Measurements from ENCODE around the gene CLCN6. TPM values are rescaled to one million over a fixed set of nuclear protein-coding genes. Genes with fewer than 3 reads are reported as not detected.

Gene CLCN6
- total and polyA plus RNA-seq, 4 experiments from 2014 or later, result 1.4 to 20.9 (median 11.7) TPM

GRCh38 chr1:11764519-11764918, 41.5 kb upstream of the CLCN6 start:
- Histone ChIP-seq H3K4me3 (ENCODE audit: low read length in 2 of 2) (no peak overlapping the region), H3K4me1 (ENCODE audit: insufficient read depth, low read length) (peaks cover 10% of the 10 kb centered on the region), H3K27ac (ENCODE audit: low read depth, low read length) (no peak overlapping the region), H3K27me3 (ENCODE audit: insufficient read depth, low read length) (peaks cover 5% of the 10 kb centered on the region), H3K9me3 (ENCODE audit: control insufficient read depth in 1 of 2, low read length in 2 of 2) (no peaks in the 10 kb centered on the region), H3K36me3 (ENCODE audit: insufficient read depth, low read length) (no peaks in the 10 kb centered on the region)
- ChIA-PET CTCF (ENCODE audit: partially characterized antibody) (no interaction called here), POLR2A (ENCODE audit: partially characterized antibody) (no interaction called here)
- intact Hi-C loops (cut with micrococcal nuclease), result no loop called here
- Mint-ChIP-seq H3K27me3 (peaks cover 7 to 15% of the 10 kb centered on the region in 2 donors), H3K4me1 (peaks cover 0 to 8% (median 3%) of the 10 kb centered on the region in 4 donors), H3K27ac (no peak overlapping the region), H3K4me3 (no peak overlapping the region), H3K9me3 (no peaks in the 10 kb centered on the region), H3K36me3 (no peaks in the 10 kb centered on the region)
- no peak for DNase-seq

GRCh38 chr1:11765661-11766428, 40.1 kb upstream of the CLCN6 start:
- peaks cover 5% of the 10 kb centered on the region for H3K27me3 ChIP-seq (ENCODE audit: insufficient read depth, low read length)

GRCh38 chr1:11766429-11766776, 39.6 kb upstream of the CLCN6 start:
- Mint-ChIP-seq H3K36me3 (no peaks in the 10 kb centered on the region), H3K27me3 (peaks cover 4 to 8% of the 10 kb centered on the region in 2 donors), H3K4me1 (peaks cover 0 to 8% (median 2%) of the 10 kb centered on the region in 4 donors), H3K27ac (no peak overlapping the region), H3K4me3 (no peak overlapping the region), H3K9me3 (no peaks in the 10 kb centered on the region)
- H3K27ac ChIP-seq (ENCODE audit: low read depth, low read length), result no peak overlapping the region
- H3K4me1 ChIP-seq (ENCODE audit: insufficient read depth, low read length), result peaks cover 10% of the 10 kb centered on the region
- CTCF ChIA-PET (ENCODE audit: partially characterized antibody), result no interaction called here
- POLR2A ChIA-PET (ENCODE audit: partially characterized antibody), result no interaction called here
- H3K27me3 ChIP-seq (ENCODE audit: insufficient read depth, low read length), result peaks cover 5% of the 10 kb centered on the region
- no peaks in the 10 kb centered on the region for H3K36me3 ChIP-seq (ENCODE audit: insufficient read depth, low read length)
- intact Hi-C loops (cut with micrococcal nuclease), result no loop called here
- H3K4me3 ChIP-seq (ENCODE audit: low read length in 2 of 2), result no peak overlapping the region
- no peaks in the 10 kb centered on the region for H3K9me3 ChIP-seq (ENCODE audit: control insufficient read depth in 1 of 2, low read length in 2 of 2)
- no peak for DNase-seq

More at GRCh38 chr1:11765661-11766428, 40.1 kb upstream of the CLCN6 start:
- Mint-ChIP-seq H3K27ac (no peak overlapping the region), H3K4me3 (no peak overlapping the region), H3K9me3 (no peaks in the 10 kb centered on the region), H3K4me1 (peaks cover 0 to 8% (median 3%) of the 10 kb centered on the region in 4 donors), H3K36me3 (no peaks in the 10 kb centered on the region), H3K27me3 (peaks cover 7 to 11% of the 10 kb centered on the region in 2 donors)
- ChIA-PET POLR2A (ENCODE audit: partially characterized antibody) (no interaction called here), CTCF (ENCODE audit: partially characterized antibody) (no interaction called here)
- no peaks in the 10 kb centered on the region for H3K9me3 ChIP-seq (ENCODE audit: control insufficient read depth in 1 of 2, low read length in 2 of 2)
- no peaks in the 10 kb centered on the region for H3K36me3 ChIP-seq (ENCODE audit: insufficient read depth, low read length)
- intact Hi-C loops (cut with micrococcal nuclease), result no loop called here
- H3K4me3 ChIP-seq (ENCODE audit: low read length in 2 of 2), result no peak overlapping the region
- no peak overlapping the region for H3K27ac ChIP-seq (ENCODE audit: low read depth, low read length)
- no peak for DNase-seq
- peaks cover 10% of the 10 kb centered on the region for H3K4me1 ChIP-seq (ENCODE audit: insufficient read depth, low read length)

- intact Hi-C loops (cut with micrococcal nuclease), result no loop called here
- no peaks in the 10 kb centered on the region for H3K9me3 ChIP-seq (ENCODE audit: control insufficient read depth in 1 of 2, low read length in 2 of 2)
- Mint-ChIP-seq H3K27me3 (peaks cover 0 to 4% of the 10 kb centered on the region in 2 donors), H3K36me3 (no peaks in the 10 kb centered on the region), H3K27ac (no peak overlapping the region), H3K9me3 (no peaks in the 10 kb centered on the region), H3K4me1 (no peaks in the 10 kb centered on the region), H3K4me3 (no peak overlapping the region)
- H3K4me1 ChIP-seq (ENCODE audit: insufficient read depth, low read length), result no peaks in the 10 kb centered on the region
- ChIA-PET POLR2A (ENCODE audit: partially characterized antibody) (no interaction called here), CTCF (ENCODE audit: partially characterized antibody) (no interaction called here)
- DNase-seq, result no peak
- H3K27ac ChIP-seq (ENCODE audit: low read depth, low read length), result no peak overlapping the region
- H3K4me3 ChIP-seq (ENCODE audit: low read length in 2 of 2), result no peak overlapping the region
- no peaks in the 10 kb centered on the region for H3K27me3 ChIP-seq (ENCODE audit: insufficient read depth, low read length)
- no peaks in the 10 kb centered on the region for H3K36me3 ChIP-seq (ENCODE audit: insufficient read depth, low read length)
Measured at GRCh38 chr1:11767922-11768704, 37.9 kb upstream of the CLCN6 start.

GRCh38 chr1:11768821-11769220, 37.2 kb upstream of the CLCN6 start:
- Histone ChIP-seq H3K4me1 (ENCODE audit: insufficient read depth, low read length) (no peaks in the 10 kb centered on the region), H3K27me3 (ENCODE audit: insufficient read depth, low read length) (no peaks in the 10 kb centered on the region), H3K4me3 (ENCODE audit: low read length in 2 of 2) (no peak overlapping the region), H3K36me3 (ENCODE audit: insufficient read depth, low read length) (no peaks in the 10 kb centered on the region), H3K9me3 (ENCODE audit: control insufficient read depth in 1 of 2, low read length in 2 of 2) (no peaks in the 10 kb centered on the region), H3K27ac (ENCODE audit: low read depth, low read length) (no peak overlapping the region)
- Mint-ChIP-seq H3K4me3 (no peak overlapping the region), H3K4me1 (no peaks in the 10 kb centered on the region), H3K9me3 (no peaks in the 10 kb centered on the region), H3K36me3 (no peaks in the 10 kb centered on the region), H3K27ac (no peak overlapping the region), H3K27me3 (no peaks in the 10 kb centered on the region)
- CTCF ChIA-PET (ENCODE audit: partially characterized antibody), result no interaction called here
- DNase-seq, result no peak
- intact Hi-C loops (cut with micrococcal nuclease), result no loop called here
- POLR2A ChIA-PET (ENCODE audit: partially characterized antibody), result no interaction called here

GRCh38 chr1:11769274-11769673, 36.7 kb upstream of the CLCN6 start:
- H3K36me3 Mint-ChIP-seq, result no peaks in the 10 kb centered on the region
- Histone ChIP-seq H3K36me3 (ENCODE audit: insufficient read depth, low read length) (no peaks in the 10 kb centered on the region), H3K27ac (ENCODE audit: low read depth, low read length) (no peak overlapping the region), H3K4me1 (ENCODE audit: insufficient read depth, low read length) (no peaks in the 10 kb centered on the region), H3K4me3 (ENCODE audit: low read length in 2 of 2) (no peak overlapping the region), H3K27me3 (ENCODE audit: insufficient read depth, low read length) (no peaks in the 10 kb centered on the region), H3K9me3 (ENCODE audit: control insufficient read depth in 1 of 2, low read length in 2 of 2) (no peaks in the 10 kb centered on the region)
- ChIA-PET POLR2A (ENCODE audit: partially characterized antibody) (no interaction called here), CTCF (ENCODE audit: partially characterized antibody) (no interaction called here)
- H3K9me3 Mint-ChIP-seq, result no peaks in the 10 kb centered on the region
- H3K27me3 Mint-ChIP-seq, result no peaks in the 10 kb centered on the region
- no peaks in the 10 kb centered on the region for H3K4me1 Mint-ChIP-seq
- H3K27ac Mint-ChIP-seq, result no peak overlapping the region
- intact Hi-C loops (cut with micrococcal nuclease), result no loop called here
- no peak overlapping the region for H3K4me3 Mint-ChIP-seq
- no peak for DNase-seq

- H3K4me3 Mint-ChIP-seq, result no peak overlapping the region
- intact Hi-C loops (cut with micrococcal nuclease), result no loop called here
- H3K4me1 Mint-ChIP-seq, result no peaks in the 10 kb centered on the region
- H3K27ac Mint-ChIP-seq, result no peak overlapping the region
- no peaks in the 10 kb centered on the region for H3K36me3 Mint-ChIP-seq
- no peaks in the 10 kb centered on the region for H3K27me3 ChIP-seq (ENCODE audit: insufficient read depth, low read length)
- CTCF ChIA-PET (ENCODE audit: partially characterized antibody), result no interaction called here
- no peaks in the 10 kb centered on the region for H3K4me1 ChIP-seq (ENCODE audit: insufficient read depth, low read length)
- H3K9me3 ChIP-seq (ENCODE audit: control insufficient read depth in 1 of 2, low read length in 2 of 2), result no peaks in the 10 kb centered on the region
- H3K27ac ChIP-seq (ENCODE audit: low read depth, low read length), result no peak overlapping the region
- H3K27me3 Mint-ChIP-seq, result no peaks in the 10 kb centered on the region
- no peaks in the 10 kb centered on the region for H3K9me3 Mint-ChIP-seq
- H3K4me3 ChIP-seq (ENCODE audit: low read length in 2 of 2), result no peak overlapping the region
- H3K36me3 ChIP-seq (ENCODE audit: insufficient read depth, low read length), result no peaks in the 10 kb centered on the region
- no peak for DNase-seq
- POLR2A ChIA-PET (ENCODE audit: partially characterized antibody), result no interaction called here
Measured at GRCh38 chr1:11770011-11770410, 36.0 kb upstream of the CLCN6 start.

All from CD4-positive, alpha-beta memory T cell (primary cell).